ENCODE results near the gene EEPD1. TPM values are rescaled to one million over a fixed set of nuclear protein-coding genes. Genes with fewer than 3 reads are reported as not detected.
"Not testable (repeated sequence)": the region's sequence is repeated elsewhere in the genome, so short reads cannot be mapped to it uniquely, and the experiment has no call there.

Gene EEPD1
- total RNA-seq, 1 donor from 2014 or later = 19.3 TPM

DNA sequence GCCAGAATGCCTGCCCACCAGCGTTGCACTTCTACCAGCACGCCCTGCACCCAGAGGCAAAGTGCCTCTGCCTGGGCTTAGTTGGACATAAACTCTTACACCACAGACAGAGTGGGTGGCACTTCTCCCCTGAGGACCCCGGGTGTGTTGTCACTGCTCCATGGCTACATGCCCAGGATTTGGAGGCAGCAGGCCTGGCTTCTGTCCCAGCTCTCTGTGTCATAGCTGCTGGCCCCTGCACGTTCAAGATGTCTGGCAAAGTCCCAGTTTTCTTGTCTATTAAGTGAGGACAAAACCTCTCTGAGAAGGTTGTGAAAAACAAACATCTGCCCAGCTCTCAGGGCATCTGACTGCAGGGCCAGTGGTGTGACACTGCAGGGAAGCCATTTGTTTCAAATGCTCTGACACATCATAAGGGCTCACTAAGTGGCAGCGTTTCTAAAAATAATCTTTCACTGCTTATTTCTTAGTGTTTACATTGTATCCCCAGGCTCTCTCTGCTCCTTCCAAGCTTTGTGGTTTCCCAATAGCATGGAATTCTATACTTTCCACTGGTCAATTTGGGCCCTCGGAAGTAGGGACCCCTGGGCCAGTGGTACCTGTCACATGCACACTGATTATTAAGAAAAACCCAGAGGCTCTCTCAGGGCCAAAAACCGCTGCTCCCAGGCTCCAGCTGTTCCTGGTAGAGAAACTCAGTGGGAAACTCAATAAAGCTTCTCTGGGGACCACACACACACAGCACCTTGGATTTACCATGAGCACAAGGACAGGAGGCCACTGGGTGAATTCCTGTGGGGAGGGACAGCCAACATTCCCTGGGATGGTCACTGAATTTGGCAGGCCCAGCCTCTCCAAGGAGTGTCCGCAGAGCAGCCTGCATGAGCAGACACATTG is 150.4 kb downstream of the EEPD1 start:
- peak; percentile 82 for DNase-seq (ENCODE audit: low spot score)
- peak; percentile 79 for ATAC-seq
- intact Hi-C loops (cut with DNase I) = no loop called here

DNA sequence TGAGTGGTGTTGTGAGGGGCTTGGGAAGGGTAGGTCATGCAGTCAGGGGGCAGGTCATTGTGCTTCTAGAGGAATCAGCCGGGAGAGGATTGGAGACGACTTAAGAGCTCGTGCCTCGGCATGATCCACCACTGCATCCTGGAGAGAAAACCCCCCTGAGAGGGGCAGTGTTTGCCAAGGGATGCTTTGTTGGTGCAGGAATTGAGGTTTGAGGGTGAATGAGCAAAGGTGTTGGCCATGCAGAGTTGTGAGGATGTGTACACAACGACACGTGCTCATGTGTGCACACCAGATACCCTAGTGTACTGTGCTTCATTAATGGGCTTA is 151.0 kb downstream of the EEPD1 start:
- intact Hi-C loops (cut with DNase I) = no loop called here
- no peak for DNase-seq (ENCODE audit: low spot score)
- ATAC-seq = no peak

DNA sequence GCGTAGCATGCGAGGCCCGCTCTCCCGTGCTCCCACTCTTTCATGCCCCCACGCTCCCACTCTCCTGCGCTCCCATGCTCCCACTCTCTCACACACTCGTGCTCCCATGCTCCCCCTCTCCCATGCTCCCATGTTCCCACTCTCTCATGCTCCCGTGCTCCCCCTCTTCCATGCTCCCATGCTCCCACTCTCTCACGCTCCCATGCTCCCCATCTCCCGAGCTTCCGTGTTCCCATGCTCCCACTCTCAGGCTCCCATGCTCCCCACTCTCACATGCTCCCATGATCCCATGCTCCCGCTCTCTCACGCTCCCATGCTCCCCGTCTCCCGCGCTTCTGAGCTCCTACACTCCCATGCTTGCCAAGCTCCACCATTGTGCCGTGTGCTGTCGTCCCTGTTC is 152.2 kb downstream of the EEPD1 start:
- peak; percentile 43 for DNase-seq (ENCODE audit: low spot score)
- intact Hi-C loops (cut with DNase I) = no loop called here
- no peak for ATAC-seq

DNA sequence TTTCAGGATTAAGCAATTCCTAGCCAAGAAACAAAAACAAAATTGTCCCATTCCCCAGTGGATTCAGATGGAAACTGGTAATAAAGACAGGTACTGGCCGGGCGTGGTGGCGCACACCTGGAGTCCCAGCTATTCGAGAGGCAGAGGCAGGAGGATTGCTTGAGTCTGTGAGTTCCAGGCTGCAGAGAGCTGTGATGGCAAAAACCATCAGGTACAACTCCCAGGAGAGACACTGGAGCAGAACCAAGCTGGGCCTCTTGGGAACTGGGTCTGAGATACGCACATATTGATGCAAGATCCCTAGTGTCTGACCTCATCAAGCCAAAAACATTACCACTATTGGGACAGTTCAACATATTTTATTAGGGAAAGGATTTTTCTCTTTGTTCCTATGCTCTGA is 152.6 kb downstream of the EEPD1 start:
- intact Hi-C loops (cut with DNase I) = no loop called here
- DNase-seq (ENCODE audit: low spot score) (peak; percentile 35), ATAC-seq (no peak)

DNA sequence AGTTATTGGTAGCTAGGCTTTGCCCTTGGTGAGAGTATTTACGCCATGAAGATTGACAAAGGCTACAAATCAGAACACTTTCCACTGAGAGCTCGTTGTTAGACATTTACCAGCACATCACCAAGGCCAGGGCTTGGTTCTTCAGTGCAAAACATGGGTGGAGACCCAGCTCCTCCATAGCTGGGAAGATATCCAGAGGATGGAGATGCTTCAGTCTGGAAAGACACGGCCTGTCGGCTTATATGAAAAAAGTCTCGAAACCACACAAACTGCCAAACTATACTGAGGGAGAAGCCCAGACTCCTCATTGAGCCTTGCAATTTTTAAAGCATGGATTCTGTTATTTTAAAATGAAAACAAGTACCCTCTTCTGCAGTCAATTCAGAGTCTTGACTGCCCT is 153.2 kb downstream of the EEPD1 start:
- intact Hi-C loops (cut with DNase I) = no loop called here
- ATAC-seq = no peak
- DNase-seq (ENCODE audit: low spot score) = no peak

- intact Hi-C loops (cut with DNase I) = no loop called here
- peak; percentile 40 for DNase-seq (ENCODE audit: low spot score)
- no peak for ATAC-seq
Measured at GRCh38 chr7:36306722-36307121, 153.7 kb downstream of the EEPD1 start.

DNA sequence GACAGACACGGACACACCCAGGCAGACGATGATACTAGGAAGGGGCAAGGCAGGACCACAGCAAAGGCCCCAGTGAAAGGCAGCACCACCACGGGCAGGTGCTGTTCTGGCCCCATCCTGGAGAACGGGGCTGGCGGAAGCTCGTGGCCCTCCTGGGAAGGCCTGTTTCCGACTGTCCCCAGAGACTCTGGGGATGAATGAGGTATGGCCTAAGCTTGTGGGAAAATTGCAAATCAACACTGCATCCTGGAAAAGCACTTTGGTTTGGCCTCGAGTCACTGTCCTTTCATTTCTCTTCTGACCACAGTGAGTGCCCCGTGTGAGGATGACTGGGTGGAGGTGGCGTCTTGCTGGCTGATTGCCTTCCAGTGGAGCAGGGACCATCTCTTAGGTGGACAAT is 155.0 kb downstream of the EEPD1 start:
- ATAC-seq (no peak), DNase-seq (ENCODE audit: low spot score) (peak; percentile 21)
- intact Hi-C loops (cut with DNase I) = no loop called here

DNA sequence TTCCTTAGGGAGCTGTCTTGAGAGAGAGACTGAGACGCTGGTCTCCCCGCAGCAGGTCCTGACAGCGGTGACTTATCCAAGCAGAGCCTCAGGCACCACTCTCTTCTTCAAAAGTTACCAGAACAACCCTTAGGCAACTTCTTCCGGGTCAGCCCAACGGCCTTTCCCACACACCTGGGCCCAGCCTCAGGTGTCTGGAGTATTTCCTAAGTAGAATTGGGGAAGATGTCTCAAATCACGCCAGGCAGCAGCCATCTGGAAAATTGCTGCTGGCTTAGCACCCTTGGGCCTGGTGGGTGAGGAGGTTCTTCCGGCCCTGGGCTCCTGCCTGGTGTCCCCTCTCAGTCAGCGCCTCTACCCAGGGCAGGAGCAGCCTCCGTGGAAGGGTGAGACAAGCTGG is 156.2 kb downstream of the EEPD1 start:
- no peak for ATAC-seq
- intact Hi-C loops (cut with DNase I) = no loop called here
- peak; percentile 23 for DNase-seq (ENCODE audit: low spot score)

DNA sequence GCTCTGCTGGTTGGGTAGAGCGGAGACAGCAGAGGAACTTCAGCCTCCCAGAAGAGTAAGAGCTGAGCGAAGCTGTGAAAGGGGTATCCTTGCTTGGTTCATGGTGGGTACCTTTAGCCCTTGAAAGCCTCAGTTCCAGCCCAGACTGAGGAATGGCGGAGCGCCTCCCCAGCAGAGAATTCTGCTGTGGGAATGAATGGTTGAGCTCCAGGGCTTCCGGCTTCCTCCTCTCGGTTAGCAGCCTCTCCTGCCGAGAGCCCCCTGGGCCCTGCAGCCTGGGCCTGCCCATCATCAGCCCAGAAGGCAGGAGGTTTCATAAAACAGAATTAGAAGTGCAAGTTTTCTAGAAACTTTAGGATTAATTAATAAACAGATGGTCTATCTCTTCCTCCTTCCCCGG is 156.7 kb downstream of the EEPD1 start:
- ATAC-seq = no peak
- DNase-seq (ENCODE audit: low spot score) = peak; percentile 30
- intact Hi-C loops (cut with DNase I) = no loop called here

- ATAC-seq (no peak), DNase-seq (ENCODE audit: low spot score) (peak; percentile 36)
- intact Hi-C loops (cut with DNase I) = no loop called here
Measured at GRCh38 chr7:36310897-36311296, 157.8 kb downstream of the EEPD1 start.

DNA sequence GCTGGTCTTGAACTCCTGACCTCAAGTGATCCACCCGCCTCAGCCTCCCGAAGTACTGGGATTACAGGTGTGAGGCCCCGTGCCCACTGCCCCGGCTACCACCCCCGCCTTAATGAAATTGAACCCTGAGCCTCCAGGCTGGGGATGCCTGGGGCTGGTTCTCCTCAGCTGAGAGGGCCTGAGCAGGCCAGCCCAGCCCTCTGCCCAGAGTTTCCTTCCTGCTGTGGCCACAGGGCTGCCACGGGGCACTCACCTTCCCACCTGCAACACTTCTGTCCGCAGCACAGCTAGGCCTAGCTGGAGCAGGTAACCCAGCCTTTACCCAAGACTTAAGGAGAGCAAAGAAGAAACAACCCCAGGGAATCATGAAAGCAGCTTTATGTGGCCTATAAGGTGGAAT is 158.5 kb downstream of the EEPD1 start:
- DNase-seq (ENCODE audit: low spot score) (peak; percentile 33), ATAC-seq (no peak)
- intact Hi-C loops (cut with DNase I) = no loop called here

- DNase-seq (ENCODE audit: low spot score) = no peak
- intact Hi-C loops (cut with DNase I) = no loop called here
- no peak for ATAC-seq
Measured at GRCh38 chr7:36312064-36312914, 159.2 kb downstream of the EEPD1 start.

DNA sequence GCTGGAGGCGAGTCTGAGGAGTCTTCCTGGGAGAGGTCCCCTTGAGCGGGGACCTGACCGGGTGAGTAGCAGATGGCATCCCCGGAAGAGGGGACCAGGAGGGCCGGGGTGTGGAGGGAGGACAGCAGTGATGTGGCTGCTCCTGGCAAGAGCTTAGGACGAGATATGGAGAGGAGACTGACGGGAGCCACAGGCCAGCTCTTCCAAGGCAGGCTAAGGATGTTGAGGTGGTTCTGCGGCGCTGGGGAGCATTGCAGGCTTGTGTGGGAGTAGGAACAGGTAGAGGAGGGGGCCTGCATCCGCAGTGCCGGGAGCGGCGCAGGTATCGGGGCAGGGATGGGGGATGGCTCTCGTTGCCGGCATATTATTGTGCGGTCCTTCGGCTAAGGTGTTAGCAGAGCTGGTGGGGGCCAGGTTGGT is 159.9 kb downstream of the EEPD1 start:
- DNase-seq (ENCODE audit: low spot score) (no peak), ATAC-seq (no peak)
- intact Hi-C loops (cut with DNase I) = no loop called here

GRCh38 chr7:36313607-36314006 is 160.6 kb downstream of the EEPD1 start:
- DNase-seq (ENCODE audit: low spot score) (no peak), ATAC-seq (no peak)
- intact Hi-C loops (cut with DNase I) = no loop called here

GRCh38 chr7:36314491-36314890 is 161.4 kb downstream of the EEPD1 start:
- DNase-seq (ENCODE audit: low spot score) (no peak), ATAC-seq (no peak)
- intact Hi-C loops (cut with DNase I) = no loop called here

DNA sequence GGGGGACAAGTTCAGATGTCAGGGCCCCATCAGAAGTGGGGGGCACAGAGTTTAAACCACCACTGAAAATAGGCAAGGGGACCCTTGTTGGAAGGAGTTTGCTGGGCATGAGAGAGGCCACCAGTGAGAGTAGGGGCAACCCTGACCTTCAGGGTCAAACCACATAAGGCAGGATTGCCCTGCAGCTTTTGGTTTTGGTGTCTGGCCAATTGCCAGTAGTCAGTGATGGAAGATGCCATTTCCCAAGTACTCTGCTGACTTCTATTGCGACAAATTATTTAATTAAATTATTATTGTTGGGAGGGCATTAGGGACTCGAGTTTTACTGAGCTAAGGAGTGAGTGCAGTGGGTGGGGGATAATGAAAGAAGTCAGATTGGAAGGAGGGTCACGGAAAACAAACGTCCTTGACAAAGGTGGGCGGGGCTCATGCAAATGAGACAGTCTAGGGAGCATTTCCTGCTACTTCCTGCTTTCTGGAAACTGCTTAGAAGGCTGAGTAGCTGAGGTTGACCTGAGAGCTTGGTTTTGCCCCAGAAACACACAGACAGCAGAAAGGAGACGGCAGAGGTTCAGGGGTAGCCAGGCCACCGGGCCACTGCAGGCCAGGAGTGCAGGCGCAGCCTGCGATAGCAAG is 162.4 kb downstream of the EEPD1 start:
- no peak for DNase-seq (ENCODE audit: low spot score)
- no peak for ATAC-seq
- intact Hi-C loops (cut with DNase I) = no loop called here

GRCh38 chr7:36316319-36316718 is 163.3 kb downstream of the EEPD1 start:
- ATAC-seq = no peak
- no peak for DNase-seq (ENCODE audit: low spot score)
- intact Hi-C loops (cut with DNase I) = no loop called here

- no peak for ATAC-seq
- intact Hi-C loops (cut with DNase I) = no loop called here
Measured at GRCh38 chr7:36317276-36317675, 164.2 kb downstream of the EEPD1 start.

GRCh38 chr7:36318116-36318515 is 165.1 kb downstream of the EEPD1 start:
- intact Hi-C loops (cut with DNase I) = no loop called here
- no peak for ATAC-seq
- no peak for DNase-seq (ENCODE audit: low spot score)

More at GRCh38 chr7:36317276-36317675, 164.2 kb downstream of the EEPD1 start:
- no peak for DNase-seq (ENCODE audit: low spot score)

GRCh38 chr7:36321284-36321683 is 168.2 kb downstream of the EEPD1 start:
- intact Hi-C loops (cut with DNase I); DNase-seq (ENCODE audit: low spot score); ATAC-seq: not testable (repeated sequence)

All from sciatic nerve (tissue), 2 donors.